Keratinocyte (primary cell): ENCODE data around the gene FOXE3. TPM values are rescaled to one million over a fixed set of nuclear protein-coding genes. Genes with fewer than 3 reads are reported as not detected.

Source experiments
- DNase-seq: peaks from one replicate; pipeline ENCODE4 v3.0.0-alpha.2; 2011; ENCODE audit warnings: low read depth, missing footprints, low spot score
- FAIRE-seq: peaks from 2 replicates; lab custom pipeline; 2011; peaks lifted over from hg19 to GRCh38; lab: Jason Lieb, UNC
- H2AFZ ChIP-seq: 2 replicates; pipeline ENCODE4 v1.6.0; 2012; ENCODE audit warnings: low read length, control low read depth, inconsistent platforms; ENCODE audit not compliant: control insufficient read depth
- H3K27ac ChIP-seq: 2 replicates; pipeline ENCODE4 v1.5.1; 2011; ENCODE audit warnings: low read length; ENCODE audit not compliant: control insufficient read depth, insufficient read depth
- H3K27me3 ChIP-seq: 3 replicates; pipeline ENCODE4 v1.6.0; 2011; ENCODE audit warnings: low read length; ENCODE audit not compliant: control insufficient read depth, insufficient read depth; ENCODE audit errors: extremely low read depth
- H3K36me3 ChIP-seq, 2 experiments: 2 replicates in 1 of 2; 3 replicates in 1 of 2; pipeline ENCODE4 v1.5.1; 2011; ENCODE audit warnings: low read length in 2 of 2, mild to moderate bottlenecking in 1 of 2; ENCODE audit not compliant: control insufficient read depth in 2 of 2, insufficient read depth in 2 of 2; ENCODE audit errors: extremely low read depth in 1 of 2
- H3K4me1 ChIP-seq: 3 replicates; pipeline ENCODE4 v1.5.1; 2011; ENCODE audit warnings: low read length; ENCODE audit not compliant: control insufficient read depth, insufficient read depth; ENCODE audit errors: extremely low read depth
- H3K4me2 ChIP-seq: 3 replicates; pipeline ENCODE4 v1.6.0; 2011; ENCODE audit warnings: low read depth, low read length; ENCODE audit not compliant: control insufficient read depth, insufficient read depth; ENCODE audit errors: extremely low read depth
- H3K4me3 ChIP-seq, 3 experiments: fragments of 200-600 bp in 1 of 3; sonication (generic) in 1 of 3; 2 replicates in 2 of 3; 3 replicates in 1 of 3; pipeline ENCODE4 v1.5.1; 2011 to 2016; ENCODE audit warnings: low read length in 3 of 3, mild to moderate bottlenecking in 3 of 3, control low read depth in 2 of 3, inconsistent platforms in 1 of 3, low read depth in 1 of 3, mixed read lengths in 1 of 3, mixed run types in 1 of 3, moderate library complexity in 1 of 3; ENCODE audit not compliant: control insufficient read depth in 2 of 3, insufficient read depth in 2 of 3; ENCODE audit errors: extremely low read depth in 1 of 3
- H3K79me2 ChIP-seq: 2 replicates; pipeline ENCODE4 v1.6.0; 2012; ENCODE audit warnings: low read length; ENCODE audit not compliant: control insufficient read depth, insufficient read depth
- H3K9ac ChIP-seq: 3 replicates; pipeline ENCODE4 v1.6.0; 2011; ENCODE audit warnings: low read length; ENCODE audit not compliant: control insufficient read depth, insufficient read depth; ENCODE audit errors: extremely low read depth
- H3K9me1 ChIP-seq: 3 replicates; pipeline ENCODE4 v1.6.0; 2011; ENCODE audit warnings: low read length; ENCODE audit not compliant: control insufficient read depth, insufficient read depth; ENCODE audit errors: extremely low read depth
- H3K9me3 ChIP-seq: 2 replicates; pipeline ENCODE4 v1.5.1; 2012; ENCODE audit warnings: low read depth, low read length; ENCODE audit not compliant: control insufficient read depth
- H4K20me1 ChIP-seq: 3 replicates; pipeline ENCODE4 v1.6.0; 2011; ENCODE audit warnings: low read length; ENCODE audit not compliant: control insufficient read depth, insufficient read depth; ENCODE audit errors: extremely low read depth
- CTCF ChIP-seq, 3 experiments: IDR thresholded peaks in 1 of 3; conservative IDR thresholded peaks in 1 of 3; optimal IDR thresholded peaks in 1 of 3; 2 replicates in 2 of 3; 3 replicates in 1 of 3; pipeline versions ENCODE3 to v1.5.1; 2011; ENCODE audit warnings: low read length in 3 of 3, mild to moderate bottlenecking in 3 of 3, moderate library complexity in 2 of 3, control low read depth in 1 of 3, inconsistent platforms in 1 of 3; ENCODE audit not compliant: insufficient read depth in 2 of 3; ENCODE audit errors: extremely low read depth in 1 of 3
- EZH2 ChIP-seq: IDR thresholded peaks from one replicate; pipeline ENCODE4 v1.6.1; 2012; ENCODE audit warnings: inconsistent platforms, mild to moderate bottlenecking, low read length, moderate library complexity
- dilution Hi-C: fragments of 300-500 bp; cut with MboI; formaldehyde crosslinking; loops from one replicate; pipeline ENCODE4 v1.7.0; 2020; ENCODE audit warnings: low sequenced_read_pairs; ENCODE audit not compliant: extremely low pct_ligation_motif_present
- polyA plus RNA-seq, 5 experiments: library from polyadenylated mRNA; depleted of rRNA in 3 of 5; stranded (reverse) in 3 of 5; stranded (forward) in 1 of 5; unstranded in 1 of 5; fragments of >200 nt; gene quantifications; 1 replicate in 1 of 5; 2 replicates in 3 of 5; 3 replicates in 1 of 5; pipeline versions ENCODE4 v1.2.1 to v1.2.3, GENCODE V29; 2011 to 2012; ENCODE audit warnings: missing spikeins in 2 of 5, low read depth in 1 of 5, low replicate concordance in 1 of 5

The FOXE3 gene
- polyA plus RNA-seq, 1 donor (not counting 4 experiments of a cell fraction or from before 2014, with no cell fraction given), result not detected

- FAIRE-seq (no peak), DNase-seq (no peak)
- H3K9me3 ChIP-seq, result no peaks in the 10 kb centered on the region
- H3K4me2 ChIP-seq, result no peak overlapping the region
- no peaks in the 10 kb centered on the region for H3K27me3 ChIP-seq
- H3K9me1 ChIP-seq, result no peaks in the 10 kb centered on the region
- no peak overlapping the region for H3K27ac ChIP-seq
- H2AFZ ChIP-seq, result no peak overlapping the region
- H3K4me1 ChIP-seq, result no peaks in the 10 kb centered on the region
- dilution Hi-C loops, result no loop called here
- no peaks in the 10 kb centered on the region for H4K20me1 ChIP-seq
- H3K36me3 ChIP-seq, result peaks cover 0 to 10% of the 10 kb centered on the region in 2 experiments
- no peak overlapping the region for H3K4me3 ChIP-seq
- TF ChIP-seq CTCF (optimal IDR thresholded peaks at IDR 0.05 in 1 of 3, IDR thresholded peaks at IDR 0.05 in 1 of 3, conservative IDR thresholded peaks at IDR 0.05 in 1 of 3; ENCODE audit: extremely low read depth in 1 of 3, insufficient read depth in 2 of 3, low read length in 3 of 3), result no peak
- TF ChIP-seq EZH2, result no peak
- H3K9ac ChIP-seq, result no peak overlapping the region
- no peaks in the 10 kb centered on the region for H3K79me2 ChIP-seq
Measured at GRCh38 chr1:47371016-47371517, 45.0 kb upstream of the FOXE3 start.

DNA sequence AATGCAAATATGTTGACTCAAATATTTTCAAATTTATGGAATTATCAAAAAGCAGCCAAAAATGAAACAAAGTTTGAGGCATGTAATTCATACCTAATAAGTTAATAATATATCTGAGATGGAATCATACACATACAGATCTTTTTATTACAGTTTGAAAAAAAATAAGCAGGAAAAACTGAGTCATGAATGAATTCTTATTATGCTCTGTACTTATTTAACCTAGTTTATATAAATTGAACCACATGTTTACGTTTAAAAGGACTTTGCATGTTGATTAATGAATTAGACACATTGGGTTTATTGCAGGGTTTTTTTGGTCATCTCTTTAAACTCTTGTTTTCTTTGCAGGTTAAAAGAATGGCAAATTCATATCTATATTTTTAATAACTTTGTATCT lies 41.6 kb upstream of the FOXE3 start:
- no peak for TF ChIP-seq EZH2
- no peak for TF ChIP-seq CTCF (optimal IDR thresholded peaks at IDR 0.05 in 1 of 3, IDR thresholded peaks at IDR 0.05 in 1 of 3, conservative IDR thresholded peaks at IDR 0.05 in 1 of 3; ENCODE audit: extremely low read depth in 1 of 3, insufficient read depth in 2 of 3, low read length in 3 of 3)
- no peaks in the 10 kb centered on the region for H3K27me3 ChIP-seq
- no peak overlapping the region for H3K4me3 ChIP-seq
- no peaks in the 10 kb centered on the region for H3K79me2 ChIP-seq
- H4K20me1 ChIP-seq, result no peaks in the 10 kb centered on the region
- DNase-seq, result no peak
- H3K4me2 ChIP-seq, result no peak overlapping the region
- H3K9me1 ChIP-seq, result no peaks in the 10 kb centered on the region
- H3K36me3 ChIP-seq, result peaks cover 0 to 6% of the 10 kb centered on the region in 2 experiments
- H2AFZ ChIP-seq, result no peak overlapping the region
- dilution Hi-C loops, result no loop called here
- FAIRE-seq, result no peak
- H3K9me3 ChIP-seq, result no peaks in the 10 kb centered on the region
- no peak overlapping the region for H3K27ac ChIP-seq
- H3K4me1 ChIP-seq, result no peaks in the 10 kb centered on the region
- H3K9ac ChIP-seq, result no peak overlapping the region
